Colonic mucosa (tissue), 4 donors: Measurements from ENCODE around the gene BANF1. TPM values are rescaled to one million over a fixed set of nuclear protein-coding genes. Genes with fewer than 3 reads are reported as not detected.

ENCODE experiments used
- DNase-seq: peaks from one replicate; pipeline ENCODE4 v3.0.0-alpha.2; 2020
- H3K27ac ChIP-seq: fragments of 200-600 bp; one replicate; pipeline ENCODE4 v1.8.0; 2021
- H3K27me3 ChIP-seq: fragments of 200-600 bp; one replicate; pipeline ENCODE4 v1.8.0; 2021
- H3K36me3 ChIP-seq: fragments of 200-600 bp; one replicate; pipeline ENCODE4 v1.8.0; 2021
- H3K4me1 ChIP-seq: fragments of 200-600 bp; one replicate; pipeline ENCODE4 v1.8.0; 2021; ENCODE audit warnings: mild to moderate bottlenecking
- H3K4me3 ChIP-seq: fragments of 200-600 bp; one replicate; pipeline ENCODE4 v1.8.0; 2021
- H3K9ac ChIP-seq, 2 donors: one replicate each; pipeline ENCODE4 v1.7.0; 2013; ENCODE audit warnings: control low read depth in 2 of 2, low read depth in 2 of 2, low read length in 2 of 2
- H3K9me3 ChIP-seq: fragments of 200-600 bp; one replicate; pipeline ENCODE4 v1.8.0; 2021
- CTCF ChIP-seq: fragments of 200-600 bp; IDR thresholded peaks from one replicate; pipeline ENCODE4 v1.8.0; 2022; ENCODE audit warnings: antibody characterized with exemption, mild to moderate bottlenecking
- intact Hi-C: fragments of 100-400 bp; cut with DNase I; formaldehyde crosslinking; loops from one replicate; pipeline ENCODE4 v1.14.1; 2022
- total RNA-seq, 2 donors: library from RNA; stranded (reverse); fragmentation: NEBNext Ultra II Directional in 1 of 2; extraction: Animal tissue kit (Norgen Biotek cat#: 25700) in 1 of 2; gene quantifications; one replicate each; pipeline ENCODE4 v1.2.1, GENCODE V29; 2021
- donor health status: healthy.
- donor health status: DM: no; HTN: no; CAD: no.
- donor health status: DM: no; HTN: no; CAD: no.

Gene BANF1
- total RNA-seq, 2 donors from 2014 or later: 128 to 231 TPM

- H3K9ac ChIP-seq: no peak overlapping the region
- no peak overlapping the region for H3K4me3 ChIP-seq
- no peaks in the 10 kb centered on the region for H3K9me3 ChIP-seq
- DNase-seq: no peak
- H3K27ac ChIP-seq: no peak overlapping the region
- no peak for TF ChIP-seq CTCF
- peaks cover 8% of the 10 kb centered on the region for H3K36me3 ChIP-seq
- no peaks in the 10 kb centered on the region for H3K27me3 ChIP-seq
- intact Hi-C loops: loop anchor here (5.0 kb wide), 1 partner anchor 42 kb away; the partner anchor contains the start of gene SART1
- peaks cover 6% of the 10 kb centered on the region for H3K4me1 ChIP-seq
These were observed 1.9 kb downstream of the BANF1 start for GRCh38 chr11:66004186-66004585.

- no peaks in the 10 kb centered on the region for H3K9me3 ChIP-seq
- H3K4me3 ChIP-seq: no peak overlapping the region
- intact Hi-C loops: no loop called here
- H3K27me3 ChIP-seq: peaks cover under 1% of the 10 kb centered on the region
- TF ChIP-seq CTCF: no peak
- no peaks in the 10 kb centered on the region for H3K36me3 ChIP-seq
- H3K27ac ChIP-seq: no peak overlapping the region
- peaks cover 3% of the 10 kb centered on the region for H3K4me1 ChIP-seq
- DNase-seq: no peak
- no peak overlapping the region for H3K9ac ChIP-seq
These were observed 4.0 kb downstream of the BANF1 start for GRCh38 chr11:66006134-66006890.

GRCh38 chr11:66006891-66007176 lies 4.5 kb downstream of the BANF1 start:
- Histone ChIP-seq H3K27ac (no peak overlapping the region), H3K36me3 (no peaks in the 10 kb centered on the region), H3K9ac (no peak overlapping the region), H3K27me3 (peaks cover 5% of the 10 kb centered on the region), H3K4me3 (no peak overlapping the region), H3K9me3 (no peaks in the 10 kb centered on the region), H3K4me1 (peaks cover 3% of the 10 kb centered on the region)
- intact Hi-C loops: no loop called here
- TF ChIP-seq CTCF: no peak
- no peak for DNase-seq

- Histone ChIP-seq H3K4me3 (no peak overlapping the region), H3K36me3 (no peaks in the 10 kb centered on the region), H3K9ac (no peak overlapping the region), H3K27ac (no peak overlapping the region), H3K9me3 (no peaks in the 10 kb centered on the region), H3K4me1 (peaks cover 3% of the 10 kb centered on the region), H3K27me3 (peaks cover 9% of the 10 kb centered on the region)
- intact Hi-C loops: no loop called here
- no peak for TF ChIP-seq CTCF
- no peak for DNase-seq
These were observed 4.9 kb downstream of the BANF1 start for GRCh38 chr11:66007201-66007634.

- Histone ChIP-seq H3K4me1 (peaks cover 3% of the 10 kb centered on the region), H3K27ac (no peak overlapping the region), H3K9me3 (no peaks in the 10 kb centered on the region), H3K27me3 (peaks cover 15% of the 10 kb centered on the region), H3K9ac (no peak overlapping the region), H3K36me3 (no peaks in the 10 kb centered on the region), H3K4me3 (no peak overlapping the region)
- DNase-seq: no peak
- no peak for TF ChIP-seq CTCF
- intact Hi-C loops: no loop called here
These were observed 5.8 kb downstream of the BANF1 start for GRCh38 chr11:66008095-66008467.
